Common myeloid progenitor, CD34-positive (primary cell): ENCODE results near the gene FLRT2.
A peak's percentile ranks its signal among the peaks of the same experiment; 100 is the strongest.

Experiments
- CTCF ChIA-PET: fragments of 350-600 bp; sonication (Branson Sonifier 250); formaldehyde crosslinking; loops from one replicate; lab custom pipeline; 2021; ENCODE audit warnings: antibody characterized with exemption; lab: Charles Lee
- POLR2A ChIA-PET: fragments of 350-600 bp; sonication (Branson Sonifier 250); formaldehyde crosslinking; loops from one replicate; lab custom pipeline; 2021; ENCODE audit warnings: antibody characterized with exemption; lab: Charles Lee
- DNase-seq, 3 donors: peaks; one replicate each; pipeline versions ENCODE4 v3.0.0 to v3.0.0-alpha.2; 2013
- H3K27ac ChIP-seq, 2 experiments: 1 replicate in 1 of 2; 2 replicates in 1 of 2; pipeline ENCODE4 v1.7.0; 2013; ENCODE audit warnings: inconsistent platforms in 2 of 2, low read length in 2 of 2, mild to moderate bottlenecking in 2 of 2, low read depth in 1 of 2, moderate library complexity in 1 of 2; ENCODE audit not compliant: severe bottlenecking in 2 of 2, insufficient read depth in 1 of 2, poor library complexity in 1 of 2
- H3K27me3 ChIP-seq, 5 experiments: replicated peaks in 2 of 5; 1 replicate in 3 of 5; 2 replicates in 2 of 5; pipeline versions ENCODE4 v1.6.1 to v1.7.0; 2013; ENCODE audit warnings: low read length in 4 of 5, mild to moderate bottlenecking in 2 of 5, moderate library complexity in 2 of 5, inconsistent platforms in 1 of 5; ENCODE audit not compliant: insufficient read depth in 5 of 5, control insufficient read depth in 4 of 5
- H3K36me3 ChIP-seq, 4 experiments: 1 replicate in 2 of 4; 2 replicates in 2 of 4; pipeline versions ENCODE4 v1.6.1 to v1.7.0; 2013; ENCODE audit warnings: low read length in 3 of 4, control low read depth in 1 of 4, mild to moderate bottlenecking in 1 of 4; ENCODE audit not compliant: control insufficient read depth in 4 of 4, insufficient read depth in 4 of 4
- H3K4me1 ChIP-seq, 4 experiments: 1 replicate in 3 of 4; 2 replicates in 1 of 4; pipeline versions ENCODE4 v1.6.1 to v1.7.1; 2013; ENCODE audit warnings: low read length in 3 of 4, mild to moderate bottlenecking in 3 of 4, control low read depth in 1 of 4, inconsistent platforms in 1 of 4, moderate library complexity in 1 of 4; ENCODE audit not compliant: control insufficient read depth in 4 of 4, insufficient read depth in 4 of 4; ENCODE audit errors: control extremely low read depth in 1 of 4
- H3K4me3 ChIP-seq, 7 experiments: 1 replicate in 4 of 7; 2 replicates in 3 of 7; pipeline versions ENCODE4 v1.5.1 to v1.7.0; 2013; ENCODE audit warnings: mild to moderate bottlenecking in 7 of 7, low read length in 6 of 7, moderate library complexity in 6 of 7, inconsistent platforms in 2 of 7, low read depth in 2 of 7, control low read depth in 1 of 7; ENCODE audit not compliant: insufficient read depth in 4 of 7, control insufficient read depth in 1 of 7; ENCODE audit errors: extremely low read depth in 1 of 7
- H3K9me3 ChIP-seq, 5 experiments: 1 replicate in 4 of 5; 2 replicates in 1 of 5; pipeline versions ENCODE4 v1.6.1 to v1.7.1; 2013; ENCODE audit warnings: low read length in 4 of 5, mild to moderate bottlenecking in 2 of 5, inconsistent platforms in 1 of 5, low read depth in 1 of 5, moderate library complexity in 1 of 5; ENCODE audit not compliant: control insufficient read depth in 4 of 5, insufficient read depth in 2 of 5; ENCODE audit errors: control extremely low read depth in 1 of 5
- WGBS: methylation state at CpG from one replicate; pipeline ENCODE4 v1.1.5; 2013; ENCODE audit not compliant: insufficient coverage; 5-methylcytosine and 5-hydroxymethylcytosine counted together

The FLRT2 gene

GRCh38 chr14:85523624-85524023 lies 6.3 kb upstream of the FLRT2 start:
- no peak overlapping the region for H3K4me3 ChIP-seq
- no CpG with 5 or more reads among the region's 2 CpGs for WGBS
- ChIA-PET CTCF (interaction anchor here (1.6 kb wide), 1 partner anchor 12 kb away, joined by 7 read pairs; no protein-coding TSS in a partner anchor), POLR2A (no interaction called here)
- H3K27me3 ChIP-seq: peaks cover 0 to 2% (median under 1%) of the 10 kb centered on the region in 5 experiments
- peaks cover 0 to 11% (median 6%) of the 10 kb centered on the region in 4 experiments for H3K4me1 ChIP-seq
- no peak for DNase-seq
- no peaks in the 10 kb centered on the region for H3K36me3 ChIP-seq
- H3K27ac ChIP-seq: no peak overlapping the region
- no peaks in the 10 kb centered on the region for H3K9me3 ChIP-seq

GRCh38 chr14:85527006-85527405 lies 2.9 kb upstream of the FLRT2 start:
- CTCF ChIA-PET: no interaction called here
- POLR2A ChIA-PET: no interaction called here
- H3K9me3 ChIP-seq: peaks cover 0 to 3% (median 0%) of the 10 kb centered on the region in 5 experiments

GRCh38 chr14:85527445-85528035 lies 2.4 kb upstream of the FLRT2 start:
- WGBS: 96% methylated on average over 2 of the region's 3 CpGs
- Histone ChIP-seq H3K4me1 (peaks cover 8 to 50% (median 42%) of the 10 kb centered on the region in 4 experiments), H3K27me3 (peaks cover 0 to 41% (median 31%) of the 10 kb centered on the region in 5 experiments), H3K36me3 (no peaks in the 10 kb centered on the region), H3K27ac (no peak overlapping the region), H3K9me3 (peaks cover 0 to 3% (median 0%) of the 10 kb centered on the region in 5 experiments), H3K4me3 (no peak overlapping the region)
- peak in 1 of 3 donors; percentile 17 for DNase-seq
- CTCF ChIA-PET: no interaction called here
- POLR2A ChIA-PET: no interaction called here

More at GRCh38 chr14:85527006-85527405, 2.9 kb upstream of the FLRT2 start:
- H3K4me3 ChIP-seq: no peak overlapping the region
- peaks cover 4 to 45% (median 36%) of the 10 kb centered on the region in 4 experiments for H3K4me1 ChIP-seq
- H3K27ac ChIP-seq: no peak overlapping the region
- H3K36me3 ChIP-seq: no peaks in the 10 kb centered on the region
- no CpG with 5 or more reads among the region's 1 CpG for whole genome bisulfite sequencing
- H3K27me3 ChIP-seq: peaks cover 0 to 36% (median 26%) of the 10 kb centered on the region in 5 experiments
- no peak for DNase-seq

- Histone ChIP-seq H3K9me3 (peaks cover 0 to 3% (median 0%) of the 10 kb centered on the region in 5 experiments), H3K27ac (no peak overlapping the region), H3K4me3 (peak overlapping the region in 1 of 7 experiments; percentile 63), H3K27me3 (peaks cover 0 to 49% (median 36%) of the 10 kb centered on the region in 5 experiments), H3K4me1 (peaks cover 10 to 58% (median 49%) of the 10 kb centered on the region in 4 experiments), H3K36me3 (no peaks in the 10 kb centered on the region)
- WGBS: 38% methylated on average over 3 of the region's 7 CpGs
- DNase-seq: peak in 2 of 3 donors; percentile 47 to 61
- CTCF ChIA-PET: interaction anchor here (1.5 kb wide), 1 partner anchor 24 kb away, joined by 3 read pairs; no protein-coding TSS in a partner anchor
- POLR2A ChIA-PET: no interaction called here
These were observed 1.7 kb upstream of the FLRT2 start for GRCh38 chr14:85528080-85528896.

GRCh38 chr14:85528897-85529631 lies 880 bp upstream of the FLRT2 start:
- peaks cover 10 to 65% (median 56%) of the 10 kb centered on the region in 4 experiments for H3K4me1 ChIP-seq
- peaks cover 0 to 3% (median 0%) of the 10 kb centered on the region in 5 experiments for H3K9me3 ChIP-seq
- CTCF ChIA-PET: interaction anchor here (1.3 to 1.5 kb wide), 2 partner anchors 23 to 1454 kb away, joined by 3 read pairs; no protein-coding TSS in a partner anchor
- H3K27ac ChIP-seq: no peak overlapping the region
- POLR2A ChIA-PET: no interaction called here
- H3K4me3 ChIP-seq: peak overlapping the region in 6 of 7 experiments; percentile 27 to 74 (median 58)
- peak in 1 of 3 donors; percentile 31 for DNase-seq
- no peaks in the 10 kb centered on the region for H3K36me3 ChIP-seq
- 42% methylated on average over 16 of the region's 29 CpGs for WGBS
- H3K27me3 ChIP-seq: peaks cover 2 to 56% (median 38%) of the 10 kb centered on the region in 5 experiments

GRCh38 chr14:85530626-85531025 lies 682 bp downstream of the FLRT2 start:
- Histone ChIP-seq H3K27me3 (peaks cover 10 to 72% (median 54%) of the 10 kb centered on the region in 5 experiments), H3K27ac (no peak overlapping the region), H3K4me3 (peak overlapping the region in 6 of 7 experiments; percentile 27 to 74 (median 60)), H3K4me1 (peaks cover 10 to 65% (median 57%) of the 10 kb centered on the region in 4 experiments), H3K36me3 (no peaks in the 10 kb centered on the region), H3K9me3 (peaks cover 0 to 3% (median 0%) of the 10 kb centered on the region in 5 experiments)
- CTCF ChIA-PET: interaction anchor here (1.3 kb wide), 1 partner anchor 1456 kb away, joined by 3 read pairs; no protein-coding TSS in a partner anchor
- WGBS: 3% methylated on average over 5 of the region's 7 CpGs
- POLR2A ChIA-PET: no interaction called here
- DNase-seq: peak in 1 of 3 donors; percentile 30
